Neural progenitor cell (in vitro differentiated cells): ENCODE results near the gene MVB12B.

ENCODE experiments used
- EZH2 ChIP-seq: fragments of 200-600 bp; sonication (generic); IDR thresholded peaks from 2 replicates; pipeline ENCODE4 v1.6.1; 2017; ENCODE audit warnings: antibody characterized with exemption, mild to moderate bottlenecking, moderate library complexity
- TF ChIP-seq, protein P1 (sequence below): fragments of 200-600 bp; sonication (generic); IDR thresholded peaks from 2 replicates; pipeline ENCODE4 v1.5.1; 2017; ENCODE audit warnings: antibody characterized with exemption, mild to moderate bottlenecking

DNA sequence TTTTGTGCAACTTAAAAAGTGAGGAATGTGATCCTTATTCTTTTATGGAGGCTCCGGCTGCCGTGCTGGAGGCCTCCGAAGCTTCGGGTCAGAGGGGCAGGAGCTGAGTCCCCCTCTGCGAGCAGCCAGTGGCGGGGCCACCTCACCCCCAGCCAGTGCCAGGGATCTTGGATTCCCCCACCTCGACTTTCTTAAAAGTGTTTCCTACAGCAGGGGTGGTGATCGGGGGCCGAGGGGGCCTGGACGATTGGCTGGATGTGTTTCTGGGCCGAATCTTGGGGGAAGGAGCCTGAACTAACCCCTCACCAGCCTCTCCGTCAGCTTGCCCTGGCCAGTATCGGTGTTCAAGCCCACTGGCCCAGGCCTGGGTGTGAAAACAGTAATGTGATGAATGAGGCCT lies 194.9 kb downstream of the MVB12B start:
- TF ChIP-seq, protein P1, sequence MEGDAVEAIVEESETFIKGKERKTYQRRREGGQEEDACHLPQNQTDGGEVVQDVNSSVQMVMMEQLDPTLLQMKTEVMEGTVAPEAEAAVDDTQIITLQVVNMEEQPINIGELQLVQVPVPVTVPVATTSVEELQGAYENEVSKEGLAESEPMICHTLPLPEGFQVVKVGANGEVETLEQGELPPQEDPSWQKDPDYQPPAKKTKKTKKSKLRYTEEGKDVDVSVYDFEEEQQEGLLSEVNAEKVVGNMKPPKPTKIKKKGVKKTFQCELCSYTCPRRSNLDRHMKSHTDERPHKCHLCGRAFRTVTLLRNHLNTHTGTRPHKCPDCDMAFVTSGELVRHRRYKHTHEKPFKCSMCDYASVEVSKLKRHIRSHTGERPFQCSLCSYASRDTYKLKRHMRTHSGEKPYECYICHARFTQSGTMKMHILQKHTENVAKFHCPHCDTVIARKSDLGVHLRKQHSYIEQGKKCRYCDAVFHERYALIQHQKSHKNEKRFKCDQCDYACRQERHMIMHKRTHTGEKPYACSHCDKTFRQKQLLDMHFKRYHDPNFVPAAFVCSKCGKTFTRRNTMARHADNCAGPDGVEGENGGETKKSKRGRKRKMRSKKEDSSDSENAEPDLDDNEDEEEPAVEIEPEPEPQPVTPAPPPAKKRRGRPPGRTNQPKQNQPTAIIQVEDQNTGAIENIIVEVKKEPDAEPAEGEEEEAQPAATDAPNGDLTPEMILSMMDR = no peak
- no peak for TF ChIP-seq EZH2
